A673 (cell line): ENCODE data around the gene PIEZO1.

ENCODE experiments used
- CTCF ChIP-seq: fragments of 300-800, 200-600 bp; sonication (generic); conservative IDR thresholded peaks from 2 replicates; pipeline ENCODE4 v1.5.1; 2017; ENCODE audit warnings: low read depth, mild to moderate bottlenecking, antibody characterized with exemption, low read length, moderate library complexity, mixed read lengths
- EZH2 ChIP-seq: fragments of 200-600 bp; sonication (generic); IDR thresholded peaks from 2 replicates; pipeline ENCODE4 v1.6.1; 2017; ENCODE audit warnings: borderline replicate concordance, low read depth, mild to moderate bottlenecking, mixed read lengths, antibody characterized with exemption, low read length; ENCODE audit not compliant: poor library complexity, severe bottlenecking

- TF ChIP-seq CTCF (no peak), EZH2 (no peak)
These were observed 20.9 kb upstream of the PIEZO1 start for GRCh38 chr16:88805887-88806393.
